A673 (cell line): ENCODE measurements around the gene CENPN. TPM values are rescaled to one million over a fixed set of nuclear protein-coding genes. Genes with fewer than 3 reads are reported as not detected.
A peak's percentile ranks its signal among the peaks of the same experiment; 100 is the strongest.

Experiments
- BruUV-seq: library from RNA; stranded (reverse); fragments of 400-500 nt; replicated peaks from 2 replicates; lab custom pipeline; 2021; lab: Mats Ljungman, UMichigan
- CTCF ChIA-PET: fragments of 300-600 bp; sonication (Branson Sonifier 250); formaldehyde crosslinking; loops from one replicate; lab custom pipeline; 2022; ENCODE audit warnings: antibody characterized with exemption; lab: Charles Lee
- POLR2A ChIA-PET: fragments of 300-600 bp; sonication (Branson Sonifier 250); formaldehyde crosslinking; loops from one replicate; lab custom pipeline; 2022; ENCODE audit warnings: antibody characterized with exemption; ENCODE audit not compliant: low non-redundant PET; lab: Charles Lee
- DNase-seq: peaks from one replicate; pipeline ENCODE4 v3.0.0-alpha.2; 2015; ENCODE audit warnings: low spot score
- H3K27ac ChIP-seq: fragments of 200-600 bp; sonication (generic); 2 replicates; pipeline ENCODE4 v1.5.1; 2016; ENCODE audit warnings: mixed run types, low read depth, mild to moderate bottlenecking, mixed read lengths, antibody characterized with exemption, low read length; ENCODE audit not compliant: poor library complexity, severe bottlenecking
- H3K27me3 ChIP-seq: fragments of 200-600 bp; sonication (generic); replicated peaks from 2 replicates; pipeline ENCODE4 v1.6.1; 2017; ENCODE audit warnings: mixed run types, low read depth, mild to moderate bottlenecking, mixed read lengths, antibody characterized with exemption, low read length; ENCODE audit not compliant: insufficient read depth, poor library complexity
- H3K36me3 ChIP-seq: fragments of 200-600 bp; sonication (generic); 2 replicates; pipeline ENCODE4 v1.6.1; 2016; ENCODE audit warnings: mixed run types, mild to moderate bottlenecking, mixed read lengths, antibody characterized with exemption, low read length; ENCODE audit not compliant: insufficient read depth, poor library complexity, severe bottlenecking
- H3K4me1 ChIP-seq: fragments of 200-600 bp; sonication (generic); 2 replicates; pipeline ENCODE4 v1.6.1; 2017; ENCODE audit warnings: mixed run types, mild to moderate bottlenecking, mixed read lengths, antibody characterized with exemption, low read length; ENCODE audit not compliant: insufficient read depth, poor library complexity, severe bottlenecking
- H3K4me3 ChIP-seq: fragments of 200-600 bp; sonication (generic); 2 replicates; pipeline ENCODE4 v1.5.1; 2016; ENCODE audit warnings: low read depth, mixed run types, mild to moderate bottlenecking, mixed read lengths, low read length; ENCODE audit not compliant: poor library complexity, severe bottlenecking
- H3K9me3 ChIP-seq: fragments of 200-600 bp; sonication (generic); 2 replicates; pipeline ENCODE4 v1.6.1; 2016; ENCODE audit warnings: mixed run types, low read depth, mild to moderate bottlenecking, mixed read lengths, antibody characterized with exemption, low read length; ENCODE audit not compliant: poor library complexity, severe bottlenecking
- CTCF ChIP-seq: fragments of 300-800, 200-600 bp; sonication (generic); conservative IDR thresholded peaks from 2 replicates; pipeline ENCODE4 v1.5.1; 2017; ENCODE audit warnings: low read depth, mild to moderate bottlenecking, antibody characterized with exemption, low read length, moderate library complexity, mixed read lengths
- EZH2 ChIP-seq: fragments of 200-600 bp; sonication (generic); IDR thresholded peaks from 2 replicates; pipeline ENCODE4 v1.6.1; 2017; ENCODE audit warnings: borderline replicate concordance, low read depth, mild to moderate bottlenecking, mixed read lengths, antibody characterized with exemption, low read length; ENCODE audit not compliant: poor library complexity, severe bottlenecking
- intact Hi-C: fragments of 100-400 bp; cut with micrococcal nuclease; formaldehyde crosslinking; loops from one replicate; pipeline ENCODE4 v1.10.0; 2022; ENCODE audit not compliant: unreplicated experiment
- total RNA-seq: library from RNA; stranded (reverse); gene quantifications from 2 replicates; pipeline ENCODE4 v1.2.3, GENCODE V29; 2021

The CENPN gene
- total RNA-seq, 1 experiment from 2014 or later, result 109 TPM

- POLR2A ChIA-PET, result no interaction called here
- no peaks in the 10 kb centered on the region for H3K9me3 ChIP-seq
- CTCF ChIA-PET, result no interaction called here
- BruUV-seq, result no TSS peak
- peaks cover 26% of the 10 kb centered on the region for H3K4me1 ChIP-seq
- H3K27ac ChIP-seq, result no peak overlapping the region
- intact Hi-C loops, result no loop called here
- no peak overlapping the region for H3K4me3 ChIP-seq
- TF ChIP-seq EZH2 (no peak), CTCF (no peak)
- DNase-seq, result no peak
- H3K36me3 ChIP-seq, result no peaks in the 10 kb centered on the region
- H3K27me3 ChIP-seq, result no peaks in the 10 kb centered on the region
These were observed 15.1 kb upstream of the CENPN start for GRCh38 chr16:80991792-80992430.

GRCh38 chr16:80992676-80993293, 14.2 kb upstream of the CENPN start:
- no peak for TF ChIP-seq EZH2
- TF ChIP-seq CTCF, result no peak
- intact Hi-C loops, result no loop called here
- no TSS peak for BruUV-seq
- Histone ChIP-seq H3K36me3 (no peaks in the 10 kb centered on the region), H3K9me3 (no peaks in the 10 kb centered on the region), H3K4me1 (peaks cover 35% of the 10 kb centered on the region), H3K27me3 (no peaks in the 10 kb centered on the region), H3K4me3 (no peak overlapping the region), H3K27ac (no peak overlapping the region)
- ChIA-PET POLR2A (interaction anchor here (0.6 kb wide), 1 partner anchor 132 kb away, joined by 9 read pairs; no protein-coding TSS in a partner anchor), CTCF (interaction anchor here (1.1 kb wide), 1 partner anchor 18 kb away, joined by 3 read pairs; no protein-coding TSS in a partner anchor)
- no peak for DNase-seq

GRCh38 chr16:80993307-80993706, 13.7 kb upstream of the CENPN start:
- CTCF ChIA-PET, result interaction anchor here (1.1 kb wide), 1 partner anchor 18 kb away, joined by 3 read pairs; no protein-coding TSS in a partner anchor
- H3K27me3 ChIP-seq, result no peaks in the 10 kb centered on the region
- H3K9me3 ChIP-seq, result no peaks in the 10 kb centered on the region
- H3K27ac ChIP-seq, result no peak overlapping the region
- H3K36me3 ChIP-seq, result no peaks in the 10 kb centered on the region
- peaks cover 36% of the 10 kb centered on the region for H3K4me1 ChIP-seq
- POLR2A ChIA-PET, result no interaction called here
- no peak for TF ChIP-seq EZH2
- no peak for TF ChIP-seq CTCF
- no peak overlapping the region for H3K4me3 ChIP-seq
- BruUV-seq, result no TSS peak
- peak; percentile 41 for DNase-seq
- intact Hi-C loops, result no loop called here
